GM19372 (cell line): ENCODE measurements around the gene MTARC1.

ENCODE experiments used
- ATAC-seq: cut with Tn5 transposase; IDR thresholded peaks from one replicate; pipeline ENCODE4 v1.9.1; 2021; ENCODE audit warnings: mild to moderate bottlenecking, low read depth, moderate library complexity; ENCODE audit not compliant: unreplicated experiment

The MTARC1 gene

DNA sequence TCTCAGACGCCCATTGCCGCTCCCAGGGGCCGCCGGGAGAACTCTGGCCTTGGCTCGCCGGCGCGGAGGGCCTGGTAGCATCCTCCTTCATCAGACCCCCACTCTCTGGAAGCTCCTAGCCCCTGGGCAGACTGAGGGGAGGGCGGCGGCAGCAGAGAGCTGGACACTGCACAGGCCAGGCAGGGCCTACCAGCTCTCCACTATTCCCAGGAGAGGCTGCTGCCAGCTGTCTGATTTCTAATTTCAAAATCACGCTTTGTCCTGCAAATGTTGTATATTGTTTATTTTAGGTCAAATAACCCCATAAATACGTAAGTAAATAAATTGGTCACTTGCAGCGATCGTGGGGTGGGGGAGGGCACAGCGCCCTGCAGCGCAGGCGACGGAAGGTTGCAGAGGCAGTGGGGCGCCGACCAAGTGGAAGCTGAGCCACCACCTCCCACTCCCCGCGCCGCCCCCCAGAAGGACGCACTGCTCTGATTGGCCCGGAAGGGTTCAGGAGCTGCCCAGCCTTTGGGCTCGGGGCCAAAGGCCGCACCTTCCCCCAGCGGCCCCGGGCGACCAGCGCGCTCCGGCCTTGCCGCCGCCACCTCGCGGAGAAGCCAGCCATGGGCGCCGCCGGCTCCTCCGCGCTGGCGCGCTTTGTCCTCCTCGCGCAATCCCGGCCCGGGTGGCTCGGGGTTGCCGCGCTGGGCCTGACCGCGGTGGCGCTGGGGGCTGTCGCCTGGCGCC, at the start of gene MTARC1:
TSS of gene MTARC1 (plus strand) at position 577 of the 732 bp plus-strand sequence. CDS start at position 609, 32 bp downstream.
- ATAC-seq: peak; percentile 64

DNA sequence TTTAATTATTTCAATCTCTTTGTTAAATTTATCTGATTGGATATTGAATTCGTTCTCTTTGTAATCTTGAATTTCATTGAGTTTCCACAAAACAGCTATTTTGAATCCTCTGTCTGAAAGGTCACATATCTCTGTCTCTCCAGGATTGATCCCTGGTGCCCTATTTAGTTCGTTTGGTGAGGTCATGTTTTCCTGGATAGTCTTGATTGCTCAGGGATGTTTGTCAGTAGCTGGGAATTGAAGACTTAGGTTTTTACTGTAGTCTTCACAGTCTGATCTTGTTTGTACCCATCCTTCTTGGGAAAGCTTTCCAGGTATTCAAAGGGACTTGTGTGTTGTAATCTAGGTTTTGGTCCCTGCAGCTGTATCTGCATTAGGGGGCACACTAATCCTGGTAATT, 45.4 kb upstream of the MTARC1 start:
- ATAC-seq: no peak

DNA sequence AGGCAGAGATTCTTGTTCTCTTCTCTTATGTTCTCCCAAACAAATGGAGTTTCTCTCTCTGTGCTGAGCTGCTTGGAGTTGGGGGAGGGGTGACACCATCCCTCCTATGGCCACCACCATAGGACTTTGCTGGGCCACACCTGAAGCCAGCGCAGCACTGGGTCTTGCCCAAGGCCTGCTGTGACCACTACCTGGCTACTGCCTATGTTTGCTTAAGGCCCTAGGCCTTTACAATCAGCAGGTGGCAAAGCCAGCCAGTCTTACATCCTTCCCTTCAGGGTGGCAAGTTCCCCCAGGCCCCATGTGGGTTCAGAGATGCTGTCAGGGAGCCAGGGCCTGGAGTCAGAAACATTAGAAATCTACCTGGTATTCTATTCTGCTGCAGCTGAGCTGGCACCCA, 44.9 kb upstream of the MTARC1 start:
- no peak for ATAC-seq

- no peak for ATAC-seq
These were observed 44.2 kb upstream of the MTARC1 start for GRCh38 chr1:220742520-220742919.

DNA sequence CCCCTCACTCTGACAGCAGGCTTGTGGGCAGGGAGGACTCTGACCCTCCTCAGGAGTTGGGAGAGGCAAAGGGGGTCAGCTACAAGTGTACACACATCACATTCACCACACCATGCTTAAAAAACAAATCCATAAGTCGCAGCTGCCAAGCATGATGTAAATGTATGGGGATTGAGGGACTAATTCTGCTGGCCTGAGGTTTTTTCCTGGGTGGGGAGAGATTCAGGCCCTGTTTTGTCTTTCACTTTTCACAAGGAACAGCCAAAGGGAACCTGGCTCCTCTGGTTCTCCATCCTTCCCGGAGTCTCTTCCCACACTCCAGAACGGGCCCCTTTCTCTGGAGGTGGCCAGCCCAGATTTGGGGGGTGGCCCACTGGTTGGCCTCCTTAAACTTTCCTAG, 39.9 kb upstream of the MTARC1 start:
- no peak for ATAC-seq

DNA sequence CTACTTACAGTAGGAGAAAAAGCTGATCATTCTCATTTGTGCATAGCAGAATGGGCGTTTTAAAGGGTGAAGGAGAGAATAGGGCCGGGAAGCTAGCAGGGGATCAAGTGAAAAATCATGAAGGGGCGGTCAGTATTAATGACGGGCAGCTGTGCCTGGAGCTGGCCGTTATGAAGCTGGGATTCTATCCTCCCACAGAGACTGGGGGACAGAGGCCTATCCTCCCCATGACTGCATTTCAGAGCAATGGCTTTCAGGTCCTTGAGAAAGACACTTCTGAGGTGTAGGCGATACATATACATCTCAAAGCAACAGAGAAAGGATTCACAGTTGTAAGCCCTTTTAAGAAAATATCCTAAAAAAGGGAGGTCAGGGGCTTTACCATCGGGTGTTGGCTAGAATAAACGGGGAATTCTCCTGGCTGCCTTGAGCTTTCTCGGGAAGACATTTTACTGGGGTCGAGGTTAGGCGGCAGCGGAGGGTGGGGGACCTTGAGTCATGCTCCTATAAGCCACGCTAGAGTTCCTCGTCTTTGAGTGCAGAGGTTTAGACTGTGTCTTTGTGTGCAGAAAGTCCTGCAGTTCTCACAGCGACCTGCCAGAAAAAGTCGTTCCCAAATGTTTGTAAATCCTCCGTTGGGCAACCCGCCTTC, 39.1 kb upstream of the MTARC1 start:
- no peak for ATAC-seq

DNA sequence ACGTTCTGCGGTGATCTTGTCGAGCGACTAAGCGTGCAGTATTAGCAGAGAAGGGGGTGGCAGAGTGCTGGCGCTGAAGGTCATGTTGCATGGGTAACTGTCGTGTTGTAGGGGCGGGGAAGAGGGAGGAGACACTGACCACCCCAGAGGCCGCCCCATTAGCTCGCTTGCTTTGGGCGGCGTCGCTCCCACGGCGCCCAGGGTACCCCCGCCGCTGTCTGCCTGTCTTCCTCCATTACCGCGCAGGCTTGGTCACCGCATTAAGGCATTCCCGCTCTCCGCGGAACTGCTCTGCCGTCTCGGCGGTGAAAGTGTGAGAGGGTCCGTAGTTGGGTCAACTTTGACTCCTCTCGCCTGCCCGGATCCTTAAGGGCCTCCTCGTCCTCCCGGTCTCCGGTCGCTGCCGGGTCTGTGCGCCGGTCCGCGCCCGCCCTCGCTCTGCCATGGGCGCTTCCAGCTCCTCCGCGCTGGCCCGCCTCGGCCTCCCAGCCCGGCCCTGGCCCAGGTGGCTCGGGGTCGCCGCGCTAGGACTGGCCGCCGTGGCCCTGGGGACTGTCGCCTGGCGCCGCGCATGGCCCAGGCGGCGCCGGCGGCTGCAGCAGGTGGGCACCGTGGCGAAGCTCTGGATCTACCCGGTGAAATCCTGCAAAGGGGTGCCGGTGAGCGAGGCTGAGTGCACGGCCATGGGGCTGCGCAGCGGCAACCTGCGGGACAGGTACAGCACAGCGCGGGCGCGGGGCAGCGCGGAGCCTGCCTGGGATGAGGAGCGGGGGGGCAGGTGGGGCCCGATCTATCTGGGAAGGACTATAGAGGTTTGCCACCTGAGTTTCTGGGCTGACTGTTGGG, 38.4 kb upstream of the MTARC1 start, which contains the start of gene MTARC2:
TSS of gene MTARC2 (plus strand) at position 234 of the 846 bp plus-strand sequence. CDS start at position 444, 210 bp downstream.
- peak; percentile 94 for ATAC-seq

GRCh38 chr1:220748936-220749335, 37.8 kb upstream of the MTARC1 start:
- no peak for ATAC-seq

DNA sequence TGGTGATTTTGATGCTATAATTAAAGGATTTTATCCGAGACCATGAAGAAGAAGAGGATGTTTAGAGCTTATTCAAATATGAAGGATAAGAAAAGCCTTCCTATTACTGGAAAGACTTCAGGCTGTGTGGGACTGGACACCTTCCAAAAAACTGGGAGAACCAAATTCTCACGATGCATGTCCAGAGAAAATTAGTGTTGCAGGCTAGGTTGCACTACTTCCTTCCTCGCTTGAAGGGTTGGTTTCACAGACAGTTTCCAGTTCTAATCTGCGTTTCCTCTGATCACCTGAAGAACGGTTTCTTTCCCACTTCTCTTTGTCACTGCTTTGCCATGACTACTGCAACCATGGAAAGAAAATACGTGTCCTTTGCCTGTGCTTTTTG, 36.6 kb upstream of the MTARC1 start:
- no peak for ATAC-seq

DNA sequence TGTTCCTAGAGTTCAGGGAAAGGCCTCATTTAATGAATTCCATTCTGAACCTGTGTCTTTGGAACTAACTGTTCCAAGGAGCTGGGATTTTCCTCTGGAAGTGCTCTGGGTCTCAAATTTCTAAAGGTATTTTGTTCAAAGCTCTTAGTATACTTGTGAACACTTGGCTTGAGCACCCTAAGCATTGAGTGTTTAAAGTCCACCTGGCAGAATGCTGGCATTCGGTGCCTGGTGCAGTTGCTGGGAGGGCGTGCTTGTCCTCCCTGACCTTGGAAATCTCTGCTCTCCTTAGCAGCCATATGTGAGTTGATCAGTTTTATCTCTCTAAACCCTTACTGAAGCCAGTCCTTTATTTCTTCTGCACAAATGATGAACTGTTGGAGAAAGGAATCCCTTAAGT, 35.6 kb upstream of the MTARC1 start:
- ATAC-seq: no peak

GRCh38 chr1:220754212-220754917, 32.3 kb upstream of the MTARC1 start:
- no peak for ATAC-seq

DNA sequence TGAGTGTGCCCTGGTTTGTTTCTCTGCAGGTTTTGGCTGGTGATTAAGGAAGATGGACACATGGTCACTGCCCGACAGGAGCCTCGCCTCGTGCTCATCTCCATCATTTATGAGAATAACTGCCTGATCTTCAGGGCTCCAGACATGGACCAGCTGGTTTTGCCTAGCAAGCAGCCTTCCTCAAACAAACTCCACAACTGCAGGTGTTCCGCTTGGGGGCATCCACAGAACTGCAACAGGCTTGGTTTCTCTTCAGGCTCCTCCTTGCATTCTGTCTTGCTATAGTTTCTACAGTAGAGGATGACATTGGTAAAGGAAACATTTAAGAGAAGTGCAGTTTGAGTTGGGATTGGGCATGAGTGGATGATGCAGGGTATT, 31.8 kb upstream of the MTARC1 start:
- ATAC-seq: no peak

DNA sequence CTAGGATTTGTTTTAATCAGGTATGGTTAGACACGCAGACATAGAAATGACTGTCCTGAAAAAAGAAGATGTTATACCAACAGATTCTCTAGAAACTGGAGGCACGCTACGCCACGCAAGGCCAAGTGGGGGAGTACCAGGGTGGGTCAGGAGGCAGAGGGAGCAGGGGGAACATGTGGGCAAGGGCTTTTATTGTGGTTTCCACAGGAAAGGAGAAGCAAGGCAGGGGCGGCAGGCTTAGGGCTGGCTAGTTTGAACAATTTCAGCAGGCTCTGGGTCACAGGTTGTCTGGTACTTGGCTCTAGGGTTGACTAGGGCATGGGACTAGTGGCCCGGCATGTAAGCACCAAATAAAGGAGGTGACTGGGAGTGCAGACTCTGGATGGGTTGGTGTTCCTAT, 31.4 kb upstream of the MTARC1 start:
- ATAC-seq: no peak

GRCh38 chr1:220757441-220757840, 29.3 kb upstream of the MTARC1 start:
- no peak for ATAC-seq

DNA sequence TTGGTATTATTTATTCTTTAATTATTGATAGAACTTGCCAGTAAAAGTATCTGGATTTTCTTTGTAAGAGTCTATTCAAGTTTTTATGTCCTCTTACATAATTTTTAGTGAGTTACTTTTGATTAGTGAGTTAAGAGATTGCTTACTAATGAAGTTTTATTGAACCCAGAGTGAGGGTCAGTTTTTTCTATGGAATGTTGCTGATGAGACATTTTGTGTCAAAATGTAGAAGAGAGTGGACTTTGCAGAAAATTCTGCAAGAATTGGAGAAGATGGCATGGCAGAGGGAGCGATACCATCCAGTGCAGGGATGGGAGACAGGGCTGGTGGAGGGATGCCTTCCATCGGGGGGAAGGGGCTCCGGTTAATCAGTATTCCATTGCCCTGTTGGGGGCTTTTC, 27.6 kb upstream of the MTARC1 start:
- ATAC-seq: no peak

DNA sequence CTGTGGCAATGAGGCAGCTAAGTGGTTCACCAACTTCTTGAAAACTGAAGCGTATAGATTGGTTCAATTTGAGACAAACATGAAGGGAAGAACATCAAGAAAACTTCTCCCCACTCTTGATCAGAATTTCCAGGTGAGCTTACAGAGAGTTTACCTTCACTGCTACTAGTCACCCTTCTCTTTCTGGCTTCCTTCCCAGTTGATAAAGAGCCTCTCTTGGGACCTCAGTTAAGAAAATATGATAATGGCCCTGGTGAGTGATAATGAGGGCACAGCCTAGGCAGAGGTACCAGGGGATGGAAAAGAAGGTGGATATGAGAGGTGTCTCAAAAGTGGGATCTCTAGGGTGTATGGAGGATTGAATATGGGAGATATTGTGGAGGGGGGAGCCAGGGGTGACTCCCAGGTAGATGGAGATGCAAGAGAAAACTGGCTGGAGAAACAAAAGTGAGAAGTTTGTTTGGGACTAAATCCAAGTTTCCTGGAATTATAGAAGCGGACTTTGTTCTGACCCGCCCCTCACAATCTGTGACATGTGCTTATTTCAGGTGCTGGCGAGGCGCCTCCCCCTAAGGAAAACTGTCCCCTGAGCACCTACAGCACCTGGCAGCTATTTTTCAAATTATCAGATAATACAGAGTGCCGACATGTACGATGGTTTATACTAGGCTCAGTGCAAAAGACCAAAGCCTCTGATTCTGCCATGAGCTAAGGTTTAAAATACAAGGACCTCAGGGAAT, 24.9 kb upstream of the MTARC1 start:
- ATAC-seq: no peak

GRCh38 chr1:220764757-220765156, 22.0 kb upstream of the MTARC1 start:
- no peak for ATAC-seq

GRCh38 chr1:220767312-220768125, 19.2 kb upstream of the MTARC1 start:
- ATAC-seq: peak; percentile 29

GRCh38 chr1:220768126-220768601, 18.5 kb upstream of the MTARC1 start:
- peak; percentile 25 for ATAC-seq
